PC-9 (cell line): ENCODE data around the gene NR1H3. TPM values are rescaled to one million over a fixed set of nuclear protein-coding genes. Genes with fewer than 3 reads are reported as not detected.

Source experiments
- BruUV-seq: library from RNA; stranded (reverse); fragments of 400-500 nt; replicated peaks from 2 replicates; lab custom pipeline; 2021; lab: Mats Ljungman, UMichigan
- CTCF ChIA-PET: fragments of 300-600 bp; sonication (Branson Sonifier 250); formaldehyde crosslinking; loops from one replicate; lab custom pipeline; 2022; ENCODE audit warnings: antibody characterized with exemption; lab: Charles Lee
- POLR2A ChIA-PET: fragments of 300-600 bp; sonication (Branson Sonifier 250); formaldehyde crosslinking; loops from one replicate; lab custom pipeline; 2022; ENCODE audit warnings: antibody characterized with exemption; ENCODE audit not compliant: unreplicated experiment; lab: Charles Lee
- DNase-seq, 2 experiments: peaks; one replicate each; pipeline versions ENCODE4 v3.0.0 to v3.0.0-alpha.2; 2015 to 2022; ENCODE audit warnings: mixed read lengths in 1 of 2
- H2AFZ ChIP-seq: fragments of 200-600 bp; sonication (generic); 2 replicates; pipeline ENCODE4 v1.8.1; 2017; ENCODE audit warnings: antibody characterized with exemption
- H3F3A ChIP-seq: fragments of 200-600 bp; sonication (generic); 2 replicates; pipeline ENCODE4 v1.8.1; 2017; ENCODE audit warnings: antibody characterized with exemption, mild to moderate bottlenecking, low read depth; ENCODE audit not compliant: insufficient read depth
- H3K27ac ChIP-seq: fragments of 200-600 bp; sonication (generic); 2 replicates; pipeline ENCODE4 v1.6.1; 2016; ENCODE audit warnings: mixed run types
- H3K27me3 ChIP-seq: fragments of 200-600 bp; sonication (generic); 2 replicates; pipeline ENCODE4 v1.6.1; 2016; ENCODE audit warnings: low read depth, mixed run types; ENCODE audit not compliant: insufficient read depth
- H3K36me3 ChIP-seq: fragments of 200-600 bp; sonication (generic); 2 replicates; pipeline ENCODE4 v1.6.1; 2016; ENCODE audit warnings: low read depth, mixed run types
- H3K4me1 ChIP-seq: fragments of 200-600 bp; sonication (generic); replicated peaks from 2 replicates; pipeline ENCODE4 v1.6.1; 2016; ENCODE audit warnings: mixed run types; ENCODE audit not compliant: insufficient read depth
- H3K4me2 ChIP-seq: fragments of 200-600 bp; sonication (generic); 2 replicates; pipeline ENCODE4 v1.6.1; 2017; ENCODE audit warnings: mixed run types
- H3K4me3 ChIP-seq: fragments of 200-600 bp; sonication (generic); 2 replicates; pipeline ENCODE4 v1.6.1; 2016; ENCODE audit warnings: mixed run types
- H3K79me2 ChIP-seq: fragments of 200-600 bp; sonication (generic); 2 replicates; pipeline ENCODE4 v1.6.1; 2017; ENCODE audit warnings: low read depth, mixed run types
- H3K9me2 ChIP-seq: fragments of 200-600 bp; sonication (generic); 2 replicates; pipeline ENCODE4 v1.8.1; 2017; ENCODE audit warnings: mild to moderate bottlenecking; ENCODE audit not compliant: insufficient read depth
- H3K9me3 ChIP-seq: fragments of 200-600 bp; sonication (generic); 2 replicates; pipeline ENCODE4 v1.8.1; 2016; ENCODE audit warnings: low read depth; ENCODE audit not compliant: insufficient read depth
- H4K20me1 ChIP-seq: fragments of 200-600 bp; sonication (generic); 2 replicates; pipeline ENCODE4 v1.8.1; 2017; ENCODE audit not compliant: insufficient read depth
- EZH2 ChIP-seq: fragments of 200-600 bp; sonication (generic); IDR thresholded peaks from 2 replicates; pipeline ENCODE4 v1.8.0; 2017; ENCODE audit warnings: antibody characterized with exemption, low read depth
- intact Hi-C: fragments of 100-400 bp; cut with micrococcal nuclease; formaldehyde crosslinking; loops from one replicate; pipeline ENCODE4 v1.10.0; 2022; ENCODE audit not compliant: unreplicated experiment
- total RNA-seq: library from RNA; stranded (reverse); gene quantifications from 2 replicates; pipeline ENCODE4 v1.2.3, GENCODE V29; 2021
- TF ChIP-seq, protein P1 (sequence below): fragments of 200-600 bp; sonication (generic); conservative IDR thresholded peaks from 2 replicates; pipeline ENCODE4 v1.6.1; 2017; ENCODE audit warnings: mixed run types, antibody characterized with exemption, mild to moderate bottlenecking, moderate library complexity

The NR1H3 gene
- total RNA-seq, 1 experiment from 2014 or later, result 90.4 TPM

- Histone ChIP-seq H3K4me3 (no peak overlapping the region), H4K20me1 (peaks cover 14% of the 10 kb centered on the region), H3K9me3 (no peaks in the 10 kb centered on the region), H3K36me3 (peaks cover 56% of the 10 kb centered on the region), H3F3A (peaks cover 8% of the 10 kb centered on the region; the same call in 1 of the 2 replicates), H3K4me1 (no peaks in the 10 kb centered on the region), H3K79me2 (peaks cover 12% of the 10 kb centered on the region), H2AFZ (no peak overlapping the region), H3K9me2 (no peaks in the 10 kb centered on the region), H3K27ac (peak overlapping the region; percentile 22; the same call in 1 of the 2 replicates), H3K4me2 (no peak overlapping the region), H3K27me3 (no peaks in the 10 kb centered on the region)
- no TSS peak for BruUV-seq
- intact Hi-C loops, result no loop called here
- CTCF ChIA-PET, result interaction anchor here (0.6 kb wide), 1 partner anchor 24 kb away, joined by 4 read pairs; no protein-coding TSS in a partner anchor
- POLR2A ChIA-PET, result interaction anchor here (0.7 kb wide), 1 partner anchor 23 kb away, joined by 3 read pairs; no protein-coding TSS in a partner anchor
- no peak for TF ChIP-seq EZH2
- TF ChIP-seq, protein P1, sequence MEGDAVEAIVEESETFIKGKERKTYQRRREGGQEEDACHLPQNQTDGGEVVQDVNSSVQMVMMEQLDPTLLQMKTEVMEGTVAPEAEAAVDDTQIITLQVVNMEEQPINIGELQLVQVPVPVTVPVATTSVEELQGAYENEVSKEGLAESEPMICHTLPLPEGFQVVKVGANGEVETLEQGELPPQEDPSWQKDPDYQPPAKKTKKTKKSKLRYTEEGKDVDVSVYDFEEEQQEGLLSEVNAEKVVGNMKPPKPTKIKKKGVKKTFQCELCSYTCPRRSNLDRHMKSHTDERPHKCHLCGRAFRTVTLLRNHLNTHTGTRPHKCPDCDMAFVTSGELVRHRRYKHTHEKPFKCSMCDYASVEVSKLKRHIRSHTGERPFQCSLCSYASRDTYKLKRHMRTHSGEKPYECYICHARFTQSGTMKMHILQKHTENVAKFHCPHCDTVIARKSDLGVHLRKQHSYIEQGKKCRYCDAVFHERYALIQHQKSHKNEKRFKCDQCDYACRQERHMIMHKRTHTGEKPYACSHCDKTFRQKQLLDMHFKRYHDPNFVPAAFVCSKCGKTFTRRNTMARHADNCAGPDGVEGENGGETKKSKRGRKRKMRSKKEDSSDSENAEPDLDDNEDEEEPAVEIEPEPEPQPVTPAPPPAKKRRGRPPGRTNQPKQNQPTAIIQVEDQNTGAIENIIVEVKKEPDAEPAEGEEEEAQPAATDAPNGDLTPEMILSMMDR, result no peak
- DNase-seq, result no peak
Measured at GRCh38 chr11:47278058-47278457, 20.3 kb downstream of the NR1H3 start.

- ChIA-PET CTCF (no interaction called here), POLR2A (no interaction called here)
- peaks cover 7% of the 10 kb centered on the region for H4K20me1 ChIP-seq
- H3K4me2 ChIP-seq, result no peak overlapping the region
- DNase-seq, result no peak
- peaks cover 5% of the 10 kb centered on the region for H3K79me2 ChIP-seq
- no peaks in the 10 kb centered on the region for H3K27me3 ChIP-seq
- peaks cover 57% of the 10 kb centered on the region for H3K36me3 ChIP-seq
- peaks cover 8% of the 10 kb centered on the region; the same call in 1 of the 2 replicates for H3F3A ChIP-seq
- BruUV-seq, result no TSS peak
- H3K27ac ChIP-seq, result no peak overlapping the region
- TF ChIP-seq, protein P1, result no peak
- TF ChIP-seq EZH2, result no peak
- H3K4me1 ChIP-seq, result no peaks in the 10 kb centered on the region
- no peaks in the 10 kb centered on the region for H3K9me3 ChIP-seq
- intact Hi-C loops, result no loop called here
- no peak overlapping the region for H2AFZ ChIP-seq
- no peak overlapping the region for H3K4me3 ChIP-seq
- H3K9me2 ChIP-seq, result no peaks in the 10 kb centered on the region
Measured at GRCh38 chr11:47278769-47279168, 21.0 kb downstream of the NR1H3 start.

- no peaks in the 10 kb centered on the region for H3K9me2 ChIP-seq
- POLR2A ChIA-PET, result no interaction called here
- H3K4me3 ChIP-seq, result no peak overlapping the region
- no TSS peak for BruUV-seq
- TF ChIP-seq, protein P1, result no peak
- TF ChIP-seq EZH2, result no peak
- no peak overlapping the region for H3K27ac ChIP-seq
- no peaks in the 10 kb centered on the region for H4K20me1 ChIP-seq
- no peak overlapping the region for H2AFZ ChIP-seq
- H3K4me1 ChIP-seq, result no peaks in the 10 kb centered on the region
- no peaks in the 10 kb centered on the region for H3K9me3 ChIP-seq
- H3K27me3 ChIP-seq, result no peaks in the 10 kb centered on the region
- intact Hi-C loops, result no loop called here
- H3K4me2 ChIP-seq, result no peak overlapping the region
- peaks cover 63% of the 10 kb centered on the region for H3K36me3 ChIP-seq
- no peak for DNase-seq
- H3F3A ChIP-seq, result peaks cover 8% of the 10 kb centered on the region; the same call in 1 of the 2 replicates
- no peaks in the 10 kb centered on the region for H3K79me2 ChIP-seq
- CTCF ChIA-PET, result no interaction called here
Measured at GRCh38 chr11:47280099-47280498, 22.3 kb downstream of the NR1H3 start.
